Erythroblast (primary cell): ENCODE results near the gene IDUA.

ENCODE experiments used
- GATA1 ChIP-seq: IDR thresholded peaks from 2 replicates; pipeline ENCODE4 v1.6.1; 2011; ENCODE audit warnings: low read depth, mild to moderate bottlenecking, control low read depth, low read length, moderate library complexity
- POLR2A ChIP-seq: IDR thresholded peaks from 2 replicates; pipeline ENCODE4 v1.6.1; 2011; ENCODE audit warnings: mild to moderate bottlenecking, low read length

- no peak for TF ChIP-seq POLR2A
- TF ChIP-seq GATA1 = no peak
These were observed 13.9 kb downstream of the IDUA start for GRCh38 chr4:1000686-1001260.
